GM19397 (cell line): ENCODE results near the gene ATRAID.
A peak's percentile ranks its signal among the peaks of the same experiment; 100 is the strongest.
"Not testable (repeated sequence)": the region's sequence is repeated elsewhere in the genome, so short reads cannot be mapped to it uniquely, and the experiment has no call there.

Experiments used
- ATAC-seq: cut with Tn5 transposase; IDR thresholded peaks from one replicate; pipeline ENCODE4 v1.9.1; 2021; ENCODE audit warnings: mild to moderate bottlenecking, moderate library complexity; ENCODE audit not compliant: unreplicated experiment

ATRAID gene

GRCh38 chr2:27191070-27191829 lies 20.6 kb upstream of the ATRAID start:
- ATAC-seq = no peak

- ATAC-seq = no peak
Observed at GRCh38 chr2:27194538-27195354, 17.1 kb upstream of the ATRAID start.

GRCh38 chr2:27195799-27196198 lies 16.0 kb upstream of the ATRAID start:
- not testable (repeated sequence) for ATAC-seq

- ATAC-seq = not testable (repeated sequence)
Observed at GRCh38 chr2:27198068-27198467, 13.8 kb upstream of the ATRAID start.

GRCh38 chr2:27198627-27199026 lies 13.2 kb upstream of the ATRAID start:
- no peak for ATAC-seq

- no peak for ATAC-seq
Observed at GRCh38 chr2:27199241-27199640, 12.6 kb upstream of the ATRAID start.

GRCh38 chr2:27201675-27202074 lies 10.2 kb upstream of the ATRAID start:
- no peak for ATAC-seq

- ATAC-seq = no peak
Observed at GRCh38 chr2:27202854-27203253, 9.0 kb upstream of the ATRAID start.

- no peak for ATAC-seq
Observed at GRCh38 chr2:27203741-27204140, 8.1 kb upstream of the ATRAID start.

GRCh38 chr2:27204566-27204965 lies 7.3 kb upstream of the ATRAID start:
- no peak for ATAC-seq

- no peak for ATAC-seq
Observed at GRCh38 chr2:27205206-27205605, 6.6 kb upstream of the ATRAID start.

- ATAC-seq = no peak
Observed at GRCh38 chr2:27206346-27206745, 5.5 kb upstream of the ATRAID start.

- ATAC-seq = no peak
Observed at GRCh38 chr2:27208486-27209050, 3.3 kb upstream of the ATRAID start.

GRCh38 chr2:27209621-27210401 lies 2.0 kb upstream of the ATRAID start:
- ATAC-seq = no peak

GRCh38 chr2:27211241-27211942 lies 449 bp upstream of the ATRAID start:
- no peak for ATAC-seq

GRCh38 chr2:27212626-27213471 lies 1.0 kb downstream of the ATRAID start:
- peak; percentile 2 for ATAC-seq

GRCh38 chr2:27214941-27215340 lies 3.1 kb downstream of the ATRAID start:
- no peak for ATAC-seq

- ATAC-seq = no peak
Observed at GRCh38 chr2:27216416-27217137, 4.7 kb downstream of the ATRAID start.
